Skeletal muscle tissue (tissue), 4 donors: ENCODE results near the gene MNT. TPM values are rescaled to one million over a fixed set of nuclear protein-coding genes. Genes with fewer than 3 reads are reported as not detected.

ENCODE experiments used
- H3K27ac ChIP-seq: one replicate; pipeline ENCODE4 v1.7.0; 2013; ENCODE audit warnings: mild to moderate bottlenecking, low read depth, low read length, inconsistent platforms
- H3K27me3 ChIP-seq, 3 donors: one replicate each; pipeline ENCODE4 v1.7.0; 2013; ENCODE audit warnings: low read length in 3 of 3; ENCODE audit not compliant: control insufficient read depth in 3 of 3, insufficient read depth in 3 of 3
- H3K36me3 ChIP-seq, 3 donors: one replicate each; pipeline ENCODE4 v1.7.0; 2013; ENCODE audit warnings: low read length in 3 of 3; ENCODE audit not compliant: control insufficient read depth in 3 of 3, insufficient read depth in 3 of 3
- H3K4me1 ChIP-seq, 3 donors: one replicate each; pipeline ENCODE4 v1.7.0; 2013; ENCODE audit warnings: low read length in 3 of 3, mild to moderate bottlenecking in 3 of 3; ENCODE audit not compliant: control insufficient read depth in 3 of 3, insufficient read depth in 3 of 3
- H3K4me3 ChIP-seq, 3 donors: one replicate each; pipeline ENCODE4 v1.7.0; 2013; ENCODE audit warnings: low read length in 3 of 3
- H3K9ac ChIP-seq, 3 donors: one replicate each; pipeline ENCODE4 v1.7.0; 2013; ENCODE audit warnings: low read length in 3 of 3, mild to moderate bottlenecking in 3 of 3, moderate library complexity in 2 of 3, low read depth in 1 of 3
- H3K9me3 ChIP-seq, 3 donors: one replicate each; pipeline ENCODE4 v1.7.0; 2013; ENCODE audit warnings: low read length in 3 of 3; ENCODE audit not compliant: control insufficient read depth in 3 of 3
- total RNA-seq: library from RNA; depleted of rRNA; stranded (reverse); fragments of >200 nt; gene quantifications from one replicate; pipeline ENCODE4 v1.2.3, GENCODE V29; 2014
- donor health status: Osteomylitis.

Gene MNT
- total RNA-seq, 1 donor from 2014 or later = 5.2 TPM

DNA sequence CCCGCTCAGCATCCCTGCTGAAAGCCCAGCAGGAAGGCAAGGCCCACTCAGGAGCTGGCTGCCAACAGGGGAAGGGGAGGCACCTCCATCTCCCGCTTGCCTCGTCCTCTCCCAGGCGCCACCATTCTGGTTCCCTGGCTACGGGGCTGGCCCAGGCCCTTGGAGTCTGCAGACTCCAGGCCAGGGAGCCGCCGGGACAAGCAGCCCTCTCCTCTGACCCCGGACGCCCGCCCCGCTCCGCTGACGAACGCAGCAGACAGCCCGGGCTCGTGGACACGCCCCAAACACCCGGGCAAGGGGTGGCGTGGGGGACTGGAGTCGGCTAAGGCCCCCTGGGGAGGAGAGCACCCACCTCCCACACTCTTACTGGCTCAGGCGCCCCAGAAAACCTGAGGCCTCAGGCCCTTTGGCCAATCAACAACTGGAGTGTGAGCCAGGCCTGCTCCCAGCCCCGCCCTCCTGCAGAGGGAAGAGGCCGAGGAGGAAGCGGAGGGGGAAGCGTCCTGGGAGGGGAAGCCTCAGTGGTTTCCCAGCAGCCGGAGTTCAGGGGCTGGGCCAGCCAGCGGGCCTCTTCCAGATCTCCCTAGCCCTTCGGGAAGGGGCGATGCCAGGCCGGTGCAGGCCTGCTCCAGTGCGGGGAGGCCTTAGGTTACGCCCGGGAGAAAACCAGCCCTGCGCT is 4.2 kb downstream of the MNT start:
- Histone ChIP-seq H3K9ac (peak overlapping the region; percentile 81 to 85 (median 83)), H3K9me3 (no peaks in the 10 kb centered on the region), H3K4me1 (peaks cover 54 to 63% (median 59%) of the 10 kb centered on the region in 3 donors), H3K27ac (peak overlapping the region; percentile 100), H3K36me3 (peaks cover 0 to 2% (median 0%) of the 10 kb centered on the region in 3 donors), H3K27me3 (no peaks in the 10 kb centered on the region), H3K4me3 (peak overlapping the region; percentile 66 to 69 (median 66))

GRCh38 chr17:2396192-2396567 is 4.7 kb downstream of the MNT start:
- Histone ChIP-seq H3K27ac (peak overlapping the region; percentile 100), H3K9ac (peak overlapping the region; percentile 81 to 85 (median 83)), H3K9me3 (no peaks in the 10 kb centered on the region), H3K4me1 (peaks cover 58 to 69% (median 63%) of the 10 kb centered on the region in 3 donors), H3K4me3 (peak overlapping the region; percentile 61 to 69 (median 66)), H3K36me3 (peaks cover 0 to 2% (median 0%) of the 10 kb centered on the region in 3 donors), H3K27me3 (no peaks in the 10 kb centered on the region)

DNA sequence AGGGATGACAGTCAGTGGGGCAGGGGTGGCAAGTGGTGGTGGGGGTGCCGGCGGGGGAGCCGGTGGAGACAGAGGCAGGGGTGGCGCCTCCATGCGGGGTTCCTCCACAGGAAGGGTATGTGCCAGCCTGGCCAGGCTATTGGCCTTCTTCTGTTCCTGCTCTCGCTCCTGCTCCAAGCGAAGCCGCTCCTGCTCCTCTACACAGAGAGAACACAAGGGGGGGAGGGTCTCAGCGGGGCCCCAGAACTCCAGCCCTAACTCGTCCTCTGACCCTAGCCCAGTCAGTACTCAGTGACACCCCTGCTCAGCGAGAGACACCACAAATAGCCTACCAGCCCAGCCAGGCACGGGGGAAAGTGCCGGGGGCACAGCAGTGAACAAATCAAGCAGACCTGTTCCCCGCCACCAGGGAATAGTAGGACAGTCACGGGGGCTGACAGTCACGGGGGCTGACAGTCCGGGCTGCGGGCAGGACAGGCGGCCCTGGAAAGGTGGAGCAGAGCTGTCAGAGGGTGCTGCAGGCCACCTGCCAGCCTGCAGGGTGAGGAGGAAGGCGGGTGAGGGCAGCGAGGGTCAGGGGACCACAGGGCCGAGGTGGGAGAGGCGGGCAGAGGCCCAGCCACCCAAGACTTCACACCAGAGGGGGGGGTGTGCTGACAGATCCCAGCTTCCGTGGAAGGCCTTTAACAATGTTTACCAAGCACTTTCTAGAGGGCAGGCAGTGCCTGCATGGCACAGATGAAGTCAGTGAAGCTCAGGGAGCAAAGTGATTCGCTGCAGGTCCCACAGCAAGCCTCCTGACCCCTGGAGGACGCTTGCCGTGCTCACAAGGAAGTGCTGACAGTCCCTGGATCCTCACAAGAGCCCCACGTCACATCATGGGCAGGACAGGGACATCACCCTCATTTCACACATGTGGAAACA is 5.3 kb downstream of the MNT start:
- H3K27me3 ChIP-seq = no peaks in the 10 kb centered on the region
- no peaks in the 10 kb centered on the region for H3K9me3 ChIP-seq
- H3K4me3 ChIP-seq = peak overlapping the region; percentile 61 to 69 (median 66)
- H3K27ac ChIP-seq = peak overlapping the region; percentile 100
- peaks cover 0 to 2% (median 0%) of the 10 kb centered on the region in 3 donors for H3K36me3 ChIP-seq
- peaks cover 64 to 75% (median 68%) of the 10 kb centered on the region in 3 donors for H3K4me1 ChIP-seq
- peak overlapping the region; percentile 81 to 85 (median 83) for H3K9ac ChIP-seq

GRCh38 chr17:2394775-2395201 is 6.1 kb downstream of the MNT start:
- H3K36me3 ChIP-seq = no peaks in the 10 kb centered on the region
- peaks cover 71 to 78% (median 76%) of the 10 kb centered on the region in 3 donors for H3K4me1 ChIP-seq
- peak overlapping the region; percentile 100 for H3K27ac ChIP-seq
- no peaks in the 10 kb centered on the region for H3K9me3 ChIP-seq
- H3K9ac ChIP-seq = peak overlapping the region in 2 of 3 donors; percentile 56 to 75
- H3K4me3 ChIP-seq = no peak overlapping the region
- H3K27me3 ChIP-seq = no peaks in the 10 kb centered on the region

DNA sequence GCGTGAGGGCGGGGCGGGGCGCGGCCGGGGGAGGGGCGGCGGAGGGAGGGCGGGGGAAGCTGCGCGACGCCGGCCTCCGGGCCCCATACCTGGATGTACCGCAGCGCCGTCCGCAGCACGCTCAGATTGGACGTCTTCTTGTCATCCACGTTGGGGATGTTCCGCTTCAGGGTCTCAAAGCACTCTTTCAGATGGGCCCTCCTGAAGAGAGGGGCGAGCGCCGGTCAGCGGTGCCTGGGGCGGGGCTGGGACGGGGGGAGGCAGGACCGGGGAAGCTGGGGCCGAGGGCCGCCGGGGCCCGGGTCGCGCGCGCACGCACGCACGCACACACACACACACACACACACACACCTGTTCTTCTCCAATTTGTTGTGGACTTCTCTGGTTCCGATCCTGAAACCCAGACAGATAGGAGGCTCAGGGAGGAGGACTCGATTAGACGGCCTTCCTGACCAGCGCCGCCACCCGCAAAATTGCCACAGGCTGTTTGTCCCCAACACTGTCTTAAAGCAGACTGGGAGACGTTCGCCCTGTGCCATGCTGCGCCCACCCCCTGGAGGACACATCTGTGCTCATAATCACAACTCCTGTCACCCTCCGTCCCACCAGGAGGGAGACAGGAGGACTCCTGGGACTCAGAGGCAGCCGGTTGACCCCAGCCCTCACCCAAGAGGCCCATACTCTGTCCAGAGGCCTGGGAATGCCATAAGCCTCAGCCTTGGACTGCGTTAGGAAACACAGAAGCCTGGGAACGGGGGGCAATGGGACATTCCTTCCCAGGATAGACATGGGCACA is 6.7 kb downstream of the MNT start:
- Histone ChIP-seq H3K9me3 (no peaks in the 10 kb centered on the region), H3K4me3 (peak overlapping the region; percentile 51 to 63 (median 59)), H3K4me1 (peaks cover 74 to 80% (median 78%) of the 10 kb centered on the region in 3 donors), H3K36me3 (peaks cover 0 to 2% (median 0%) of the 10 kb centered on the region in 3 donors), H3K9ac (peak overlapping the region; percentile 10 to 75 (median 56)), H3K27ac (peak overlapping the region; percentile 100), H3K27me3 (no peaks in the 10 kb centered on the region)

DNA sequence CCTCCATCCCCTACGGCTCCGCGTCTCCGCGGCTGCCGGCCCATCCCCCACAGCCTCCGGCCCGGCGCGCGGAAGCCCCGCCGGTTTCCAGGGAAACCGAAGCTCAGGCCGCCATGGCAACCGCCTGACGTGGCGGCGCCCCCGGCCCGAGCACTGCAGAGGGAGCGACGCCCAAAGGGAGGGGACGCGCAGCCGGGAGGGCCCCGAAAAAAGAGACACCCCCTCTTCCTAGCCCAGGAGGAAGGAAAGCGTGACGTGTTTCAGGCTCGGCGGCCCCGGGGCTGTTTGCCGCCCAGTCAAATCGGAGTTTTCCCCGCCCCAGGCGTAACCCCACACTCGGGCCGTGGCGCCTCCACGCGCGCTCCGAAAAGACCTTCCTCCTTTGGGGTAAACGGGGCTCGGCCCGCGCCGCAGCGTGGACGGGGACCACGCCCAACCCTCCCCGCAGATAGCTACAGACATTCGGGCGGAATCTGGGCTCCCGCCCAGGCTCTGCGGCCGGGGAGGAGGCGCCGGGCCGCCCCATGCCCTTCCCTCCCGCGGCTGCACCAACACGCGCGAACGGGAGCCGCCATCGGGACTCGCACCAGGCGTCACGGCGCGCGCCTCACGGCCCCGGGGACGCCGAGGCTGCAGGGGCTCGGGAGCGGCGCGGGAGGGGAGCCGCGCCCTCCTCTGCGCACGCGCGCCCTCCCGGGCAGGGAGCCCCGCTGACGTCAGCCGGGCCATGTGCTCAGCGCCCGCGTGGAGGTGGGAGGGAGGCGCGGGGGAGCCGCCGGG is 7.5 kb downstream of the MNT start:
- Histone ChIP-seq H3K4me1 (peaks cover 69 to 81% (median 79%) of the 10 kb centered on the region in 3 donors), H3K27ac (peak overlapping the region; percentile 100), H3K36me3 (peaks cover 0 to 5% (median 4%) of the 10 kb centered on the region in 3 donors)

GRCh38 chr17:2392252-2393173 is 8.3 kb downstream of the MNT start:
- peak overlapping the region; percentile 90 to 94 (median 93) for H3K9ac ChIP-seq
- no peaks in the 10 kb centered on the region for H3K9me3 ChIP-seq
- H3K27ac ChIP-seq = peak overlapping the region; percentile 100
- peak overlapping the region; percentile 62 to 86 (median 78) for H3K4me3 ChIP-seq
- peaks cover 5 to 8% (median 6%) of the 10 kb centered on the region in 3 donors for H3K36me3 ChIP-seq
- H3K4me1 ChIP-seq = peaks cover 60 to 79% (median 71%) of the 10 kb centered on the region in 3 donors
- no peaks in the 10 kb centered on the region for H3K27me3 ChIP-seq

More for the DNA sequence above, 7.5 kb downstream of the MNT start:
- Histone ChIP-seq H3K27me3 (no peaks in the 10 kb centered on the region), H3K9ac (peak overlapping the region; percentile 90 to 94 (median 93)), H3K4me3 (peak overlapping the region; percentile 72 to 86 (median 78)), H3K9me3 (no peaks in the 10 kb centered on the region)

- peaks cover 53 to 75% (median 65%) of the 10 kb centered on the region in 3 donors for H3K4me1 ChIP-seq
- H3K27me3 ChIP-seq = no peaks in the 10 kb centered on the region
- H3K4me3 ChIP-seq = peak overlapping the region; percentile 46 to 75 (median 62)
- peak overlapping the region; percentile 60 to 90 (median 66) for H3K9ac ChIP-seq
- no peaks in the 10 kb centered on the region for H3K9me3 ChIP-seq
- peaks cover 8 to 13% (median 9%) of the 10 kb centered on the region in 3 donors for H3K36me3 ChIP-seq
- H3K27ac ChIP-seq = peak overlapping the region; percentile 100
Measured at GRCh38 chr17:2391597-2392251, 9.1 kb downstream of the MNT start.
